ENCODE measurements around the gene MAP3K9.

MAP3K9 gene

GRCh38 chr14:70685474-70686197 lies 123.7 kb downstream of the MAP3K9 start:
- no peak for DNase-seq

GRCh38 chr14:70683983-70684382 lies 125.3 kb downstream of the MAP3K9 start:
- no peak for DNase-seq

- DNase-seq = no peak
Measured at GRCh38 chr14:70680748-70681147, 128.6 kb downstream of the MAP3K9 start.

- no peak for DNase-seq
Measured at GRCh38 chr14:70677341-70677740, 132.0 kb downstream of the MAP3K9 start.
